GM19328 (cell line): ENCODE results near the gene LYSET.
"Not testable (repeated sequence)": the region's sequence is repeated elsewhere in the genome, so short reads cannot be mapped to it uniquely, and the experiment has no call there.

ENCODE experiments used
- ATAC-seq: cut with Tn5 transposase; IDR thresholded peaks from one replicate; pipeline ENCODE4 v1.9.1; 2021; ENCODE audit warnings: mild to moderate bottlenecking, moderate library complexity; ENCODE audit not compliant: unreplicated experiment

The LYSET gene

GRCh38 chr14:93165271-93166265 is 19.5 kb upstream of the LYSET start:
- not testable (repeated sequence) for ATAC-seq

- ATAC-seq = not testable (repeated sequence)
Observed at GRCh38 chr14:93168610-93169009, 16.5 kb upstream of the LYSET start.

GRCh38 chr14:93169619-93170018 is 15.5 kb upstream of the LYSET start:
- ATAC-seq = not testable (repeated sequence)

GRCh38 chr14:93170141-93170540 is 15.0 kb upstream of the LYSET start:
- ATAC-seq = not testable (repeated sequence)

- no peak for ATAC-seq
Observed at GRCh38 chr14:93171376-93171775, 13.7 kb upstream of the LYSET start.

- ATAC-seq = no peak
Observed at GRCh38 chr14:93173943-93174395, 11.1 kb upstream of the LYSET start.

- ATAC-seq = not testable (repeated sequence)
Observed at GRCh38 chr14:93174731-93175130, 10.4 kb upstream of the LYSET start.

- ATAC-seq = no peak
Observed at GRCh38 chr14:93175492-93175891, 9.6 kb upstream of the LYSET start.

GRCh38 chr14:93183596-93184317 is 1.4 kb upstream of the LYSET start:
- no peak for ATAC-seq

GRCh38 chr14:93185349-93185720 is 218 bp downstream of the LYSET start:
- ATAC-seq = no peak

GRCh38 chr14:93186466-93186865 is 1.3 kb downstream of the LYSET start:
- no peak for ATAC-seq

GRCh38 chr14:93186956-93187355 is 1.8 kb downstream of the LYSET start:
- no peak for ATAC-seq

GRCh38 chr14:93195316-93195999 is 10.3 kb downstream of the LYSET start:
- no peak for ATAC-seq

- no peak for ATAC-seq
Observed at GRCh38 chr14:93199031-93199430, 13.9 kb downstream of the LYSET start.

GRCh38 chr14:93200553-93200952 is 15.4 kb downstream of the LYSET start:
- ATAC-seq = no peak

GRCh38 chr14:93201155-93201704 is 16.1 kb downstream of the LYSET start:
- ATAC-seq = no peak

GRCh38 chr14:93206793-93207467 is 21.8 kb downstream of the LYSET start, which contains the start of the genes GON7 and UBR7:
TSS of gene GON7 (minus strand) at chr14:93207065. CDS start at chr14:93207037, 28 bp downstream.
TSS of gene UBR7 (plus strand) at chr14:93207256. CDS start at chr14:93207292, 36 bp downstream.
- ATAC-seq = peak; percentile 70

- ATAC-seq = peak; percentile 33
Observed at GRCh38 chr14:93207468-93208308, 22.6 kb downstream of the LYSET start.

GRCh38 chr14:93212432-93212831 is 27.3 kb downstream of the LYSET start:
- ATAC-seq = peak; percentile 82
